HG03095 (cell line): ENCODE measurements around the gene ERVH48-1.
"Not testable (repeated sequence)": the region's sequence is repeated elsewhere in the genome, so short reads cannot be mapped to it uniquely, and the experiment has no call there.

Source experiments
- ATAC-seq: cut with Tn5 transposase; IDR thresholded peaks from one replicate; pipeline ENCODE4 v1.9.1; 2021; ENCODE audit warnings: moderate library complexity; ENCODE audit not compliant: unreplicated experiment

Gene ERVH48-1

DNA sequence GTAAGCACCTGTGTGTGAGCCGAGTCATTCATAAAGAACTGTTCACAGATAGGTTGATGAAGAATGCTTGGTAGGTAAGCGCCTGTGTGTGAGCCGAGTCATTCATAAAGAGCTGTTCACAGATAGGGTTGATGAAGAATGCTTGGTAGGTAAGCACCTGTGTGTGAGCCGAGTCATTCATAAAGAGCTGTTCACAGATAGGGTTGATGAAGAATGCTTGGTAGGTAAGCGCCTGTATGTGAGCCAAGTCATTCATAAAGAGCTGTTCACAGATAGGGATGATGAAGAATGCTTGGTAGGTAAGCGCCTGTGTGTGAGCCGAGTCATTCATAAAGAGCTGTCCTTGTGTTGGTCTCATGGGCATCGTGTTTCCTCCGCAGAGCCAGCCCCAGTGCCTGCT lies 16.9 kb downstream of the ERVH48-1 start:
- ATAC-seq = not testable (repeated sequence)

DNA sequence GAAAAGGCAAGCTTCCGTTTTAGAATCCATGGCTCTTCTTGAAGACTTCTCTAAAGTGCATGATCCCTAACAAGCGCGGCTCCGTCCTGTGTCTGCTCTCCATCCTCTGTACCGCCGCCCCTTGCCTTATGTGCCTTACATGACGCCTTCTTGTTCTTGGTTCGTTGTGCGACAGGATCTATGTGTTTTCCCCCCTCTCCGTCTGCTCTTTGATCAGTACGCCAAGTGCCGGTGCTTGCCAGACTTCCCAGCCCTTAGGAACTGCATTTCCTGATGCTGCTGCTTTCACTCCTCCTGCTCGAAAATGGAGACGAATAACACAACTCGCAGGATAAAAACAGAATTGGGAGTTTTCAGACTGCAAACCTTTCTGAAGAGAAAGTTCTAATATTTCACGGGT lies 19.2 kb downstream of the ERVH48-1 start:
- ATAC-seq = no peak

DNA sequence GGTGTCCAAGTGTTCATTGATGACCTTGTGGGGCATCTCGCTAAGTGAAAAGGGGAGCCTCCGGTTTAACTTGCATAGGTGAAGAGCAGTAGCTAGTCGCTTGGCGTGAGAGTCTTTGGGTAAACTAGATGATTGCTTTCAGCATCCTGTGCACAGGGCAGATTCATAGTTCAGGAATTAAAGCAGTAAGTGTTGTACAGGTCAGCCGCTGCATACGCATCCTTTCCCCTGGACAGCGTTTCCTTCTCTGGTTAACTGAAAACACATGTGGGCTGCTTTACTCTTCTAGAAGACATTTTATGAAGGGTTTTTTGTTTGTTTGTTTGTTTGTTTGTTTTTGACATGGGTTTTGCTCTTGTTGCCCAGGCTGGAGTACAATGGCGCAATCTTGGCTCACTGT lies 20.2 kb downstream of the ERVH48-1 start:
- no peak for ATAC-seq

DNA sequence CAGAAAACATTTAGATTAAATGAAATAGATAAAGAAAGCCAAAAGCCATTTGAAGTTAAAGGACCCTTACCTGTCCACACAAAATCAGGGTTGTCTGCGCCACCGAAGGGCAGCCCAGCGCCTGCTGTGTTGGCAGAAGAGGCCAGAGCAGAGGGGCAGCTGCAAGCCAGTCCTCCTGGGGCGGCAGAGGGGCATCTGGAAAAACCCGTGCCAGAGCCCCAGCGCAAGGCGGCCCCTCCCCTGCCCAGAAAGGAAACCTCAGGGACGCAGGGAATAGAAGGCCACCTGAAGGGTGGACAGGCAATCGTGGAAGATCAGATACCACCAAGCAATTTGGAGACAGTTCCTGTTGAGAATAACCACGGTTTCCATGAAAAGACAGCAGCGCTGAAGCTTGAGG lies 21.6 kb downstream of the ERVH48-1 start:
- no peak for ATAC-seq

DNA sequence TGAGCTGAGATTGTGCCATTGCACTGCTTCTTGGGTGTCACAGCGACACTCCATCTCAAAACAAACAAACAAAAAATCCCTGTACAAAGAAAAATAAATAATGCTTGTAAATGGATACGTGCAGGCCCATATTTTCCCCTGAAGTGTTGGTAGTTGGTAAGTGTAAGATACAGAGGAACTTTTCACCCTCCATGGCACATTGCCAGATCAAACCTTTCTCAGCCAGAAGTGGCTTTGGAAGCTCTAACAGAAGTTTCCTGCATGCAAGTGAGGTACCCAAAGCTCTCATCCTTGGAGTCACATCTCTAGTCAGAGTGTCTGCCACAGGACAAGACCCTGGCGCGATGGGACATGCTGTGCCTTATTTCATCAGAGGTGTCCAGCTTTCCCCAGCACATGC lies 25.0 kb downstream of the ERVH48-1 start:
- no peak for ATAC-seq

DNA sequence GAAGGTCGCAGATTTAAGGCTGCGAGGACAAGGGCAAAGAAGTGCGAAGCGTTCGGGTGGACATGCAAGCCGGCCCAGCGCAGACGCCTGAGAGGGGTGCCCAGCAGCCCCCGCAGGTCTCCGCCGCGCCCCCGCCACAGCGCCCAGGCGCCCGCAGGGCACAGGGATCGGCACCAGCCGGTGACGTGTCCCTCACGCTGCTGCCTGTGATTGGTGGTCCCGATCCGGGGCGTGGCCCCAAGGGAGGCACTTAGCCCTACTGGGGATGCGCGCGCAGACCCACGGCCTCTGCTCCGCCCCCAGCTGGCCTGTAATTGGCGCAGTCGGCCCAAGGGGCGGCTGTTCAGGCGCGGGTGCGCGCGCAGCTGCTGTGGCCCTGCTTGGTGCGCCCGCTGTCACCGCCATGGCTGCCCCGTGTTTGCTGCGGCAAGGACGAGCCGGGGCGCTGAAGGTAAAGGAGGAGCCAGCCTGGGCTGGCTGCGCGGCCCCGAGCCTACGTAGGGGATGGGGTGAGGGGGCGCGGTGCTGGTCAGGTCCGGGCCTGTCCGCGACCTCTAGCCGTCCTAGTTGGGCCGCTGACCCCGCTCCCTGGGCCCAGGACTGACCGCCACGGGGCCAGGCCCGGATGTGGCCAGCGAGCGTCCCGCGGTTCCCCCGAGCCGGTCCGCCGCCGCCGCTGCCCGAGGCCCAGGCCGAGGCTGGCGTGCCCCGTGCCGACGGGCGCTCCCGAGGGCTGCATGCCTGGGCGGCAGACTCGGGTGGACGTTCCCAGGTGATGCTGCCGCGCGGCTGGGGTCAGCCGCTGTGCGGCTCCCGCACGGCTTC lies 32.3 kb downstream of the ERVH48-1 start, which contains the start of gene NDUFV3:
TSS of gene NDUFV3 (plus strand) at position 379 of the 825 bp plus-strand sequence. CDS start at position 404, 25 bp downstream.
- peak; percentile 88 for ATAC-seq

DNA sequence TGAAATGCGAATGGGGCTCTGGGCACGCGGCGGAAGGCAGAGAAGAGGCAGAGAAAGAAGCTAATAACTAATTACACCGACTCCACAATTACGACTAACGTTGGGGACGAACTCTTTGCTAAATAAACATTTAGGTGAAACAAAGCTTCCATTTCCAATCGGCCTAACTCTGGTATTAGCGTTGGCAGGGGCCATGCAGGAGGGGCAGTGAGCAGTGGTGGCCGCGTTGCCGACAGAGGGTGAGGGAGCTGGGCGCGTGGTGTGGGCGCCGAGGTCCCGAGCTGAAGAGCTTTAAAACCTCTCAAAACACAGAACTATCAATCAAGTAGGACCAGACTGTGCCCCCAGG lies 32.9 kb downstream of the ERVH48-1 start:
- ATAC-seq = peak; percentile 14

DNA sequence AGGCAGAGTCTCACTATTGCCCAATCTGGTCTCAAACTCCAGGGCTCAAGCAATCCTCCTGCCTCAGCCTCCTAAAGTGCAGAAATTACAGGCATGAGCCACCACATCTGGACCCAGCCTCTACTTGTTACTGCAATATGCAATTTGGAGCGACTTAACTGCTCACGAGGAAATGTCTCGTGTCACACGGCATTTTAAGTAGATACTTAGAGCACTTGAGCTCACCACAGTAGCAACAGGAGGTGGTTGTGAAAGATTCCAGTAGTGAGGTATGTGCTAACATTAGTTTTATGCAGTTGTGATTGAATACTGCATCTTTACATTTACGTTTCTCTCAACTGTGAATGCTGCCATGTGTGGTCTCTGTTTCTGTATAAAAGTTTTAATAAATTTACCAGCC lies 38.1 kb downstream of the ERVH48-1 start:
- no peak for ATAC-seq

DNA sequence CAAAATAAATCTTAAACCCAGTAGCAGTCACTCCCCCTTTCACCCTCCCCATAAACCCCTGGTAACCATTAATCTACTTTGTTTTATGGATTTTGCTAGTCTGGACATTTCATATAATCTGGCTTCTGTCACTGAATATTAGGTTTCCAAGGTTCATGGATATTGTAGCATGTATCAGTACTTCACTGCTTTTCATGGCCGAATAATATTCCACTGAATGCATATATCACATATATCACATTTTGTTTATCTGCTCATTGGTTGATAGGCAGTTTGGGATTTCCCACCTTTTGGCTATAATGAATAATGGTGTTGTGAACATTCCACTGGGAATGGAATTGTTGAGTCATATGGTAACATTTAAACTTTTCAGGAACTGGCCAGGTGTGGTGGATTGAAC lies 41.5 kb downstream of the ERVH48-1 start:
- no peak for ATAC-seq

DNA sequence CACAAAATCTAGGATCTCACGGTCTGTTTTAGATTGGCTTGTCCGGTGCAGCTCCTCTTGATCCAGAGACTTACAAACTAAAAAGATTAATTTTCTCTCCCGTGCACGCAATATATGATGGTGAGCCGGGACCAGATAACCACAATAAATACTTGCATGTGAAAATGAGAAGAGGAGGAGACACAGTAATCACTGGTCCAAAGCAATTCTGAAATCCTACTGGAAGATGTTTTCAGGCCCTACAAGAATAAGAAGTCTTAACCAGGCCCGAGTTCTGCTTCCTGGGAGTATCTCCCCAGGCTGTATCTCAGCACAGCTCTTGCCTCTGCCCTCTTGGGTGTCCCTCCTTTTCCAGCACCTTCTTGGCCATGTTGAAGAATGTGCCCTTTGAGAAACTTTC lies 45.1 kb downstream of the ERVH48-1 start:
- no peak for ATAC-seq

DNA sequence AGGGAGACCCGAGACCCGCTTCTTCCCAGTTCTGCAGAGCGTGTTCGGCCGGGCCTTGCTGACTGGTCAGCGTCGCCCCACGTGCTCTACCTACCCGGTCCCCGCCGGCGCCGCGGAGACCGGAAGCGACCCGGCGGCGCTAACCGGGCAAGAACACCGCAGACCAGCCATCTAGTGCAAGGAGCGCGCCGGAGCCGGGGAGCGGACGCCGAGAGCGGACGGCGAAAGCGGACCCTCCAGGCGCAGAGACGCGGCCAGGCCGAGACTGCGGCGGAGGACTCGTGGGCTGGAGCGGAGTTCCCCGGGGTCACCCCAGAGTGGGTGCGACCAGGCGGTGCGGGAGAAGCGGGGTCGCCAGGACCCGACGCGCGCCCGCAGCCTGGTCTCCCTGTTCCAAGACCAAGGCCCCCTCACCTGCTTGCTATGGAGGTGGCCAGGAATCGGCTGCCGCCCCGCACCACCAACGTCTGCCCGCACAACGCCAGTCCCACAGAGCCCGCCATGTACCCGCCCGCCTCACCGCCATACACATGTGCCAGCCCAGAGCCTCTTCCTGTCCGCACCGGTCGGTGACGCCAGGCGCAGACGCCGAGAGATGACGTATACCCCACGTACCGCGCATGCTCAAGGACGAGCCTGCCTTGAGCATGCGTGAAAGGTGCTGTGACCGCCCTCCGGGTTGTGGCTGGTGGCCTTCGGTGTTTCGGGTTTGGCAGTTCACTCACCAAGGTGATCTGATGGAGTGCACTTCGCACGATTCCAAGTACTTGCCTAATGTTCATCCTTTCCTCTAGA lies 46.2 kb downstream of the ERVH48-1 start, which contains the start of gene WDR4:
TSS of gene WDR4 (minus strand) at position 547 of the 795 bp plus-strand sequence. CDS start at position 503, 44 bp downstream.
- ATAC-seq = peak; percentile 78

DNA sequence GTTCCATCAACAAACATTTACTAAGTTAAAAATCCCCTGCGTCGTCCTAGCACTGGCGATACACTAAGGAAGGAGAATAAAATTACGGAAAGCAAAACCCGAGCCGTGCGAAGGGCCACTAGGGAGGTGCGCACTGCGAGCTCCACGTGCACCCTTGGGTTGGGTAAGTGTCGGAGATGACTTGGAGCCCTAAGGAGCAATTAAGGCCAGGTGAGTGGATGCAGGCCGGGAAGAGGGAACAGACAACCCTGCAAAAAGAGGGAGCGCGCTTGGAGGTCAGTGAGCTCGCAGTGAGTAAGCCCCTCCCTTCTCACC lies 46.8 kb downstream of the ERVH48-1 start:
- peak; percentile 28 for ATAC-seq

DNA sequence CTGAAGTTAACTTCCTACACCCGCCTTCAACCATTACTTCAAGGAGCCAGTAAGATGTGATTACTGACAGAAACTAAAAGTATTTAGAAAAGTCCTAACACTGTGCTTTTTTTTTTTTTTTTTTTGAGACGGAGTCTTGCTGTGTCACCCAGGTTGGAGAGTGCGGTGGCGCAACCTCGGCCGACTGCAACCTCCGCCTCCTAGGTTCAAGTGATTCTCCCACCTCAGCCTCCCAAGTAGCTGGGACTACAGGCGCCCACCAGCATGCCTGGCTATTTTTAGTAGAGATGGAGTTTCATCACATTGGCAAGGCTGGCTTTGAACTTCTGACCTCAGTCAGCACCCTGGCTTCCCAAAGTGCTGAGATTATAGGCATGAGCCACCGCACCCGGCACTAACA lies 49.6 kb downstream of the ERVH48-1 start:
- not testable (repeated sequence) for ATAC-seq

DNA sequence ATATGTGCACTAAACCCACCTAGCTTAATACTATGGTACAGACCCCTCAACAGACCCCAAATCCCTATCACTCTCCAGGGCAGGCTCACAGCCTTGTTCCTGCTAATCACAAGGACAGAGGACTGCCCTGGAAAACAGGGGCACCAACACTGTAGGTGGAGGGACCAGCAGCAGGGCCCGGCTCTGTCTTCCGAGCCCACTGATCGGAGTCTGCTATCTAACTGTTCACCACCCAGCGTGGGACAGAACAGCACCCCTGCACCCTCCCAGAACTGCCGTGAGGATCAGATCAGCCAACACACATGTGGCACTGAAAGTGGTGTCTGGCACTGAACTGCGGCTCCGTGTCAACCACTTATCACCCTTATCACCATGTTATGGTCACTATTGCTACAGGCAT lies 52.3 kb downstream of the ERVH48-1 start:
- ATAC-seq = no peak

DNA sequence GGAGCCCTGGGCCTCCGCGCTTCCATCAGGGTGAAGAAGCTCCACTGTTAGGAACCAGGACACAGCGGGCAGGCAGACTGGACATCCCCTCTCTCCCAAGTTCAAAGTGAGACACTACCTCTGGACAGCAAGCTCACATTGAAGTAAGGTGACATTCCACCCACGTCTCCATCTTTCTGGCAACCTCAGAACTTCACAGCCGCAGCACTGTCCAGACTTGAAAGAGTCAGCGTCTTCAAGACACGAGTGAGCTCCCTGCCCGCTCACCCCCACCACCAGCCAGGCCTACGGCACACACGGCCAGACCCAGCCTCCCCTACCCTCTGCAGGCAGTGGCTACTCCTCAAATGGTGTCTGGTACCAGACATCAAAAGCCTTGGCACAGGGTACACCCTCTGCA lies 57.2 kb downstream of the ERVH48-1 start:
- ATAC-seq = no peak
